ENCODE results near the gene TUFM. TPM values are rescaled to one million over a fixed set of nuclear protein-coding genes. Genes with fewer than 3 reads are reported as not detected.

The TUFM gene
- total and polyA plus RNA-seq, 2 of the 8 experiments (the other 6 are each of a cell fraction or from before 2014, with no cell fraction given): 216 to 249 TPM

- peaks cover 6 to 20% (median 16%) of the 10 kb centered on the region in 4 experiments; a peak in 6 of 8 replicates for H3K36me3 ChIP-seq (ENCODE audit: control insufficient read depth in 2 of 4, insufficient read depth in 4 of 4, low read length in 3 of 4)
- H4K91ac ChIP-seq (replicated peaks; ENCODE audit: insufficient read length, low read length): peak overlapping the region; percentile 55
- H2AFZ ChIP-seq (ENCODE audit: low read length): no peak overlapping the region
- FAIRE-seq (no peak), DNase-seq (ENCODE audit: low read depth in 1 of 2, low spot score in 2 of 2) (no peak)
- H2BK120ac ChIP-seq (replicated peaks; ENCODE audit: low read depth, low read length): no peak overlapping the region
- no peak overlapping the region for H4K5ac ChIP-seq (ENCODE audit: insufficient read length, low read depth, low read length)
- H4K20me1 ChIP-seq (replicated peaks in 1 of 2; ENCODE audit: control insufficient read depth in 1 of 2, insufficient read depth in 2 of 2, low read length in 2 of 2): peaks cover 2 to 10% of the 10 kb centered on the region in 2 experiments
- no peak overlapping the region for H2BK12ac ChIP-seq (ENCODE audit: low read depth, low read length)
- WGBS, 2 experiments (ENCODE audit: extremely low coverage in 1 of 2, insufficient coverage in 1 of 2, insufficient read length in 1 of 2, insufficient replicate concordance in 2 of 2, low coverage in 1 of 2, low lambda C conversion rate in 2 of 2, missing lambda C conversion rate in 1 of 2): 14% methylated on average over 23 of the region's 42 CpGs; no CpG with 5 or more reads in 1 of the 2 experiments
- no peaks in the 10 kb centered on the region for H3K27me3 ChIP-seq (replicated peaks in 1 of 4; ENCODE audit: control insufficient read depth in 3 of 4, extremely low read depth in 1 of 4, insufficient read depth in 3 of 4, low read length in 3 of 4)
- no peak overlapping the region for H3K14ac ChIP-seq (ENCODE audit: insufficient read length)
- peaks cover 18% of the 10 kb centered on the region for H3K79me1 ChIP-seq (ENCODE audit: low read depth, low read length)
- no peak overlapping the region for H3K27ac ChIP-seq (ENCODE audit: low read depth, low read length)
- CTCF ChIA-PET (ENCODE audit: partially characterized antibody): interaction anchor here (1.0 to 5.3 kb wide), 8 partner anchors 8 to 117 kb away, joined by 3 to 42 read pairs (median 9); partner anchors contain the start of gene TUFM
- H3K4me2 ChIP-seq (ENCODE audit: insufficient read depth in 1 of 2, low read depth in 2 of 2, low read length in 2 of 2): peak overlapping the region; percentile 96 to 97
- peaks cover 3 to 19% of the 10 kb centered on the region in 2 experiments; a peak in 3 of 4 replicates for H3K79me2 ChIP-seq (ENCODE audit: control insufficient read depth in 1 of 2, insufficient read depth in 2 of 2, low read length in 2 of 2)
- peak overlapping the region; percentile 86 to 100 (median 93) for H3K4me3 ChIP-seq (ENCODE audit: extremely low read depth in 1 of 4, insufficient read depth in 2 of 4, low read depth in 3 of 4, low read length in 4 of 4)
- peaks cover 10% of the 10 kb centered on the region for H3K23me2 ChIP-seq (ENCODE audit: low read depth, low read length)
- H3K23ac ChIP-seq (ENCODE audit: insufficient read length): no peak overlapping the region
- H3K18ac ChIP-seq (ENCODE audit: extremely low read depth, low read length): no peak overlapping the region
- H2BK5ac ChIP-seq (ENCODE audit: low read depth, low read length): peak overlapping the region; percentile 81
- peaks cover 0 to 8% (median 3%) of the 10 kb centered on the region in 4 experiments; a peak in 6 of 7 replicates for H3K4me1 ChIP-seq (replicated peaks in 1 of 4; ENCODE audit: control insufficient read depth in 3 of 4, insufficient read depth in 4 of 4, low read length in 3 of 4)
- no peaks in the 10 kb centered on the region for H3K9me3 ChIP-seq (ENCODE audit: insufficient read depth in 2 of 2, low read depth in 1 of 2, low read length in 1 of 2)
- H2BK20ac ChIP-seq (ENCODE audit: low read length): no peak overlapping the region
- 0 out of 2 replicates have a peak overlapping the region, but pooled peaks have one; percentile 81 for H2BK15ac ChIP-seq (ENCODE audit: low read length)
- H3K9ac ChIP-seq (replicated peaks in 1 of 4; ENCODE audit: extremely low read depth in 1 of 4, low read depth in 3 of 4, low read length in 3 of 4): peak overlapping the region; percentile 76 to 90 (median 79)
- H3K4ac ChIP-seq (replicated peaks; ENCODE audit: insufficient read length, low read depth, low read length): no peak overlapping the region
- H2AK5ac ChIP-seq (ENCODE audit: low read depth, low read length): 0 out of 2 replicates have a peak overlapping the region, but pooled peaks have one; percentile 39
- no peak overlapping the region for H4K8ac ChIP-seq (ENCODE audit: extremely low read depth, insufficient read depth, low read length)
- POLR2A ChIA-PET (ENCODE audit: partially characterized antibody): interaction anchor here (0.8 to 7.5 kb wide), 27 partner anchors 10 to 113 kb away, joined by 3 to 159 read pairs (median 6); partner anchors contain the start of genes ATP2A1, ATXN2L, NFATC2IP and SPNS1
- H3K56ac ChIP-seq (replicated peaks; ENCODE audit: insufficient read length, low read depth, low read length): no peak overlapping the region
- TF ChIP-seq, protein P1, sequence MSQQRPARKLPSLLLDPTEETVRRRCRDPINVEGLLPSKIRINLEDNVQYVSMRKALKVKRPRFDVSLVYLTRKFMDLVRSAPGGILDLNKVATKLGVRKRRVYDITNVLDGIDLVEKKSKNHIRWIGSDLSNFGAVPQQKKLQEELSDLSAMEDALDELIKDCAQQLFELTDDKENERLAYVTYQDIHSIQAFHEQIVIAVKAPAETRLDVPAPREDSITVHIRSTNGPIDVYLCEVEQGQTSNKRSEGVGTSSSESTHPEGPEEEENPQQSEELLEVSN (IDR thresholded peaks at IDR 0.05): peak; percentile 94
- TF ChIP-seq MAX (IDR thresholded peaks at IDR 0.05): no peak; the same call in 1 of the 2 replicates
- no peak for TF ChIP-seq BRCA1 (IDR thresholded peaks at IDR 0.05; ENCODE audit: low read depth, low read length)
- no peak for TF ChIP-seq RXRA (IDR thresholded peaks at IDR 0.05; ENCODE audit: insufficient read depth, low read depth, low read length)
- peak; percentile 87; the same call in 1 of the 2 replicates for TF ChIP-seq GABPA (IDR thresholded peaks at IDR 0.05; ENCODE audit: borderline replicate concordance, insufficient read depth, low read length)
- TF ChIP-seq EP300 (IDR thresholded peaks at IDR 0.05; ENCODE audit: borderline replicate concordance in 1 of 2, low read depth in 2 of 2, low read length in 2 of 2): peak in 1 of 2 experiments; percentile 82; a peak in 1 of 3 replicates
- TF ChIP-seq POLR2AphosphoS5 (IDR thresholded peaks at IDR 0.05; ENCODE audit: low read depth, low read length): no peak
- no peak for TF ChIP-seq CHD2 (IDR thresholded peaks at IDR 0.05; ENCODE audit: low read length)
- TF ChIP-seq KDM4A (IDR thresholded peaks at IDR 0.05; ENCODE audit: low read depth, low read length, severe bottlenecking): peak; percentile 16
These were observed 18.0 kb upstream of the TUFM start for GRCh38 chr16:28863929-28864793.

Measured in H1 (cell line).